A673 (cell line): ENCODE measurements around the gene OGDH. TPM values are rescaled to one million over a fixed set of nuclear protein-coding genes. Genes with fewer than 3 reads are reported as not detected.

ENCODE experiments used
- BruUV-seq: library from RNA; stranded (reverse); fragments of 400-500 nt; replicated peaks from 2 replicates; lab custom pipeline; 2021; lab: Mats Ljungman, UMichigan
- CTCF ChIA-PET: fragments of 300-600 bp; sonication (Branson Sonifier 250); formaldehyde crosslinking; loops from one replicate; lab custom pipeline; 2022; ENCODE audit warnings: antibody characterized with exemption; lab: Charles Lee
- POLR2A ChIA-PET: fragments of 300-600 bp; sonication (Branson Sonifier 250); formaldehyde crosslinking; loops from one replicate; lab custom pipeline; 2022; ENCODE audit warnings: antibody characterized with exemption; ENCODE audit not compliant: low non-redundant PET; lab: Charles Lee
- DNase-seq: peaks from one replicate; pipeline ENCODE4 v3.0.0-alpha.2; 2015; ENCODE audit warnings: low spot score
- H3K27ac ChIP-seq: fragments of 200-600 bp; sonication (generic); 2 replicates; pipeline ENCODE4 v1.5.1; 2016; ENCODE audit warnings: mixed run types, low read depth, mild to moderate bottlenecking, mixed read lengths, antibody characterized with exemption, low read length; ENCODE audit not compliant: poor library complexity, severe bottlenecking
- H3K27me3 ChIP-seq: fragments of 200-600 bp; sonication (generic); replicated peaks from 2 replicates; pipeline ENCODE4 v1.6.1; 2017; ENCODE audit warnings: mixed run types, low read depth, mild to moderate bottlenecking, mixed read lengths, antibody characterized with exemption, low read length; ENCODE audit not compliant: insufficient read depth, poor library complexity
- H3K36me3 ChIP-seq: fragments of 200-600 bp; sonication (generic); 2 replicates; pipeline ENCODE4 v1.6.1; 2016; ENCODE audit warnings: mixed run types, mild to moderate bottlenecking, mixed read lengths, antibody characterized with exemption, low read length; ENCODE audit not compliant: insufficient read depth, poor library complexity, severe bottlenecking
- H3K4me1 ChIP-seq: fragments of 200-600 bp; sonication (generic); 2 replicates; pipeline ENCODE4 v1.6.1; 2017; ENCODE audit warnings: mixed run types, mild to moderate bottlenecking, mixed read lengths, antibody characterized with exemption, low read length; ENCODE audit not compliant: insufficient read depth, poor library complexity, severe bottlenecking
- H3K4me3 ChIP-seq: fragments of 200-600 bp; sonication (generic); 2 replicates; pipeline ENCODE4 v1.5.1; 2016; ENCODE audit warnings: low read depth, mixed run types, mild to moderate bottlenecking, mixed read lengths, low read length; ENCODE audit not compliant: poor library complexity, severe bottlenecking
- H3K9me3 ChIP-seq: fragments of 200-600 bp; sonication (generic); 2 replicates; pipeline ENCODE4 v1.6.1; 2016; ENCODE audit warnings: mixed run types, low read depth, mild to moderate bottlenecking, mixed read lengths, antibody characterized with exemption, low read length; ENCODE audit not compliant: poor library complexity, severe bottlenecking
- CTCF ChIP-seq: fragments of 300-800, 200-600 bp; sonication (generic); conservative IDR thresholded peaks from 2 replicates; pipeline ENCODE4 v1.5.1; 2017; ENCODE audit warnings: low read depth, mild to moderate bottlenecking, antibody characterized with exemption, low read length, moderate library complexity, mixed read lengths
- EZH2 ChIP-seq: fragments of 200-600 bp; sonication (generic); IDR thresholded peaks from 2 replicates; pipeline ENCODE4 v1.6.1; 2017; ENCODE audit warnings: borderline replicate concordance, low read depth, mild to moderate bottlenecking, mixed read lengths, antibody characterized with exemption, low read length; ENCODE audit not compliant: poor library complexity, severe bottlenecking
- intact Hi-C: fragments of 100-400 bp; cut with micrococcal nuclease; formaldehyde crosslinking; loops from one replicate; pipeline ENCODE4 v1.10.0; 2022; ENCODE audit not compliant: unreplicated experiment
- total RNA-seq: library from RNA; stranded (reverse); gene quantifications from 2 replicates; pipeline ENCODE4 v1.2.3, GENCODE V29; 2021

The OGDH gene
- total RNA-seq, 1 experiment from 2014 or later: 111 TPM

- Histone ChIP-seq H3K27me3 (no peaks in the 10 kb centered on the region), H3K4me1 (no peaks in the 10 kb centered on the region), H3K9me3 (no peaks in the 10 kb centered on the region), H3K36me3 (no peaks in the 10 kb centered on the region), H3K27ac (no peak overlapping the region), H3K4me3 (no peak overlapping the region)
- no peak for DNase-seq
- POLR2A ChIA-PET: interaction anchor here (0.6 kb wide), 1 partner anchor 216 kb away, joined by 11 read pairs; no protein-coding TSS in a partner anchor
- CTCF ChIA-PET: no interaction called here
- BruUV-seq: no TSS peak
- no peak for TF ChIP-seq CTCF
- intact Hi-C loops: no loop called here
Observed at GRCh38 chr7:44738876-44739665, 132.6 kb downstream of the OGDH start.

DNA sequence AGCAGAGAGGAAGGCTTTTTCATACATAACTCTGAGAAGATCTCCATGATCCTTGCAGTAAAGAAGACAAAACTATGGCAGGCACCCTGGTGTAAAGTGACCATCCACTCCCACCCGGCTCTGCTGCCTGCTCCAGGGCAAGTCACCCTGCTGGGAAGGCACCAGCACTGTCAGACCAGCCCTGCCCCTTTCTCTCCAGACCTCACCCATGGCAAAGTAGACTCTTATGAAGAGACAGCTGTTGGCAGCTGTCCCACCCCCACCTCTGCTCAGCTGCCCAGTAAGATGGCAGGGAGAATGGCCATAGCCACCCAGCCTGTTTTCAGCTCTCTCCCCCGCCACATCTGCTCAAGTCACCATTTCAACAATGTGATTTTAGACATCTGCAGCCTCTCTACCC is 133.6 kb downstream of the OGDH start:
- BruUV-seq: no TSS peak
- ChIA-PET POLR2A (no interaction called here), CTCF (no interaction called here)

DNA sequence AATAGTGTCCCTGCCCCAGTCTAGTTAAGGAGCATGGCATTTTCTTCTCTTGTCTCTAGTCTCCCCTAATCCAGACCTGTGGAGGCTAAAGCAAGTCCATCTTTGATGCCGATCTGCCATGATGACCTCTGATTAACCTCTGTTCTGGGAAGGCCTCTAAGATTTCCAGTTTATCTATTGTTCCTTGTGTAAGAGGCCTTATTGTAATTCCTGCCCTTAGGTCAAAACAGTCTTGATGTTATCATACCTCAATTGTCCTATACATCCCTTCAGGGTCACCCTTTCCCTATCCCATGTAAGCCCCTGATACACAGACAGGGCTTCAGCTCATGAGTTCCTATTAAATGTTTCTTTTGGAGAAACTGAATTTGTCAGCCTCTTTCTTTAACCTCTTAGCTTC is 137.3 kb downstream of the OGDH start:
- ChIA-PET POLR2A (no interaction called here), CTCF (no interaction called here)
- Histone ChIP-seq H3K27ac (no peak overlapping the region), H3K27me3 (no peaks in the 10 kb centered on the region), H3K4me3 (no peak overlapping the region), H3K36me3 (no peaks in the 10 kb centered on the region), H3K9me3 (no peaks in the 10 kb centered on the region), H3K4me1 (no peaks in the 10 kb centered on the region)
- intact Hi-C loops: no loop called here
- no peak for TF ChIP-seq EZH2
- no peak for TF ChIP-seq CTCF
- BruUV-seq: no TSS peak
- DNase-seq: no peak

More for the DNA sequence above, 133.6 kb downstream of the OGDH start:
- H3K9me3 ChIP-seq: no peaks in the 10 kb centered on the region
- intact Hi-C loops: no loop called here
- H3K27me3 ChIP-seq: no peaks in the 10 kb centered on the region
- no peaks in the 10 kb centered on the region for H3K36me3 ChIP-seq
- no peak for TF ChIP-seq CTCF
- no peak for TF ChIP-seq EZH2
- DNase-seq: no peak
- H3K4me3 ChIP-seq: no peak overlapping the region
- H3K4me1 ChIP-seq: no peaks in the 10 kb centered on the region
- H3K27ac ChIP-seq: no peak overlapping the region
